Esophagus (tissue), 2 donors: ENCODE results near the gene PLEKHG7. TPM values are rescaled to one million over a fixed set of nuclear protein-coding genes. Genes with fewer than 3 reads are reported as not detected.

Experiments used
- H3K27ac ChIP-seq, 2 donors: one replicate each; pipeline ENCODE4 v1.5.1; 2013; ENCODE audit warnings: low read depth in 2 of 2, mild to moderate bottlenecking in 2 of 2, inconsistent platforms in 1 of 2, low read length in 1 of 2, moderate library complexity in 1 of 2
- H3K27me3 ChIP-seq, 2 donors: one replicate each; pipeline ENCODE4 v1.6.1; 2013; ENCODE audit warnings: low read length in 2 of 2, control low read depth in 1 of 2, mild to moderate bottlenecking in 1 of 2; ENCODE audit not compliant: insufficient read depth in 2 of 2, control insufficient read depth in 1 of 2
- H3K36me3 ChIP-seq, 2 donors: one replicate each; pipeline ENCODE4 v1.6.1; 2013; ENCODE audit warnings: low read length in 1 of 2; ENCODE audit not compliant: control insufficient read depth in 2 of 2, insufficient read depth in 2 of 2
- H3K4me1 ChIP-seq, 2 donors: one replicate each; pipeline ENCODE4 v1.6.1; 2013; ENCODE audit warnings: low read length in 1 of 2; ENCODE audit not compliant: control insufficient read depth in 2 of 2, insufficient read depth in 2 of 2
- H3K4me3 ChIP-seq, 2 donors: one replicate each; pipeline ENCODE4 v1.5.1; 2013; ENCODE audit warnings: low read length in 2 of 2, mild to moderate bottlenecking in 2 of 2, low read depth in 1 of 2, moderate library complexity in 1 of 2
- H3K9me3 ChIP-seq, 2 donors: one replicate each; pipeline ENCODE4 v1.6.1; 2013; ENCODE audit warnings: mild to moderate bottlenecking in 2 of 2, low read depth in 1 of 2, low read length in 1 of 2, moderate library complexity in 1 of 2; ENCODE audit not compliant: control insufficient read depth in 2 of 2, insufficient read depth in 1 of 2
- WGBS, 2 donors: extraction: QIAGEN DNeasy Blood & Tissue Kit; methylation state at CpG; one replicate each; pipeline ENCODE4 v1.1.7; 2013; 5-methylcytosine and 5-hydroxymethylcytosine counted together
- polyA plus RNA-seq, 2 donors: library from polyadenylated mRNA; stranded (reverse); fragments of 200-250 nt; gene quantifications; one replicate each; pipeline ENCODE4 v1.2.3, GENCODE V29; 2013
- donor health status: healthy with polysubstance abuse.
- donor health status: Bipolar disorder and iron deficiency.

PLEKHG7 gene
- polyA plus RNA-seq, 2 donors: 0.01 TPM; not detected in 1

GRCh38 chr12:92673756-92674155, 29.0 kb upstream of the PLEKHG7 start:
- Histone ChIP-seq H3K4me1 (no peaks in the 10 kb centered on the region), H3K27me3 (no peaks in the 10 kb centered on the region), H3K9me3 (no peaks in the 10 kb centered on the region), H3K27ac (no peak overlapping the region), H3K4me3 (no peak overlapping the region), H3K36me3 (no peaks in the 10 kb centered on the region)
- WGBS, 2 donors: 72 to 85% methylated on average over 3 of the region's 3 CpGs

GRCh38 chr12:92674500-92674899, 28.3 kb upstream of the PLEKHG7 start:
- H3K27me3 ChIP-seq: no peaks in the 10 kb centered on the region
- H3K36me3 ChIP-seq: no peaks in the 10 kb centered on the region
- WGBS, 2 donors: 43 to 61% methylated on average over 3 of the region's 3 CpGs
- H3K27ac ChIP-seq: no peak overlapping the region
- H3K4me1 ChIP-seq: no peaks in the 10 kb centered on the region
- no peak overlapping the region for H3K4me3 ChIP-seq
- H3K9me3 ChIP-seq: no peaks in the 10 kb centered on the region

- Histone ChIP-seq H3K27ac (no peak overlapping the region), H3K36me3 (no peaks in the 10 kb centered on the region), H3K9me3 (no peaks in the 10 kb centered on the region), H3K27me3 (no peaks in the 10 kb centered on the region), H3K4me3 (no peak overlapping the region), H3K4me1 (no peaks in the 10 kb centered on the region)
- 64 to 70% methylated on average over 5 of the region's 5 CpGs for WGBS, 2 donors
Measured at GRCh38 chr12:92675092-92675865, 27.5 kb upstream of the PLEKHG7 start.

- Histone ChIP-seq H3K27me3 (no peaks in the 10 kb centered on the region), H3K4me1 (no peaks in the 10 kb centered on the region), H3K36me3 (no peaks in the 10 kb centered on the region), H3K9me3 (no peaks in the 10 kb centered on the region), H3K27ac (no peak overlapping the region), H3K4me3 (no peak overlapping the region)
- 88% methylated on average over 4 of the region's 4 CpGs for WGBS, 2 donors
Measured at GRCh38 chr12:92676710-92677109, 26.1 kb upstream of the PLEKHG7 start.

GRCh38 chr12:92690601-92691000, 12.2 kb upstream of the PLEKHG7 start:
- no peak overlapping the region for H3K27ac ChIP-seq
- 68 to 73% methylated on average over 1 of the region's 1 CpG for WGBS, 2 donors
- H3K4me3 ChIP-seq: no peak overlapping the region
- no peaks in the 10 kb centered on the region for H3K36me3 ChIP-seq
- H3K27me3 ChIP-seq: no peaks in the 10 kb centered on the region
- no peaks in the 10 kb centered on the region for H3K4me1 ChIP-seq
- H3K9me3 ChIP-seq: no peaks in the 10 kb centered on the region

GRCh38 chr12:92695056-92695455, 7.7 kb upstream of the PLEKHG7 start:
- Histone ChIP-seq H3K27me3 (no peaks in the 10 kb centered on the region), H3K27ac (no peak overlapping the region), H3K9me3 (no peaks in the 10 kb centered on the region), H3K4me3 (no peak overlapping the region), H3K4me1 (no peaks in the 10 kb centered on the region), H3K36me3 (no peaks in the 10 kb centered on the region)
- 95% methylated on average over 5 of the region's 5 CpGs for WGBS, 2 donors

GRCh38 chr12:92695577-92695976, 7.2 kb upstream of the PLEKHG7 start:
- H3K27ac ChIP-seq: no peak overlapping the region
- H3K9me3 ChIP-seq: no peaks in the 10 kb centered on the region
- WGBS, 2 donors: 86 to 93% methylated on average over 1 of the region's 1 CpG
- no peak overlapping the region for H3K4me3 ChIP-seq
- H3K4me1 ChIP-seq: no peaks in the 10 kb centered on the region
- no peaks in the 10 kb centered on the region for H3K27me3 ChIP-seq
- no peaks in the 10 kb centered on the region for H3K36me3 ChIP-seq

GRCh38 chr12:92696216-92696615, 6.6 kb upstream of the PLEKHG7 start:
- H3K27me3 ChIP-seq: no peaks in the 10 kb centered on the region
- no peaks in the 10 kb centered on the region for H3K4me1 ChIP-seq
- H3K27ac ChIP-seq: no peak overlapping the region
- no peaks in the 10 kb centered on the region for H3K36me3 ChIP-seq
- H3K4me3 ChIP-seq: no peak overlapping the region
- H3K9me3 ChIP-seq: no peaks in the 10 kb centered on the region

- Histone ChIP-seq H3K4me3 (no peak overlapping the region), H3K36me3 (no peaks in the 10 kb centered on the region), H3K27me3 (no peaks in the 10 kb centered on the region), H3K27ac (no peak overlapping the region), H3K9me3 (no peaks in the 10 kb centered on the region), H3K4me1 (peaks cover 0 to 3% of the 10 kb centered on the region in 2 donors)
Measured at GRCh38 chr12:92698474-92698873, 4.3 kb upstream of the PLEKHG7 start.

- H3K4me1 ChIP-seq: peaks cover 0 to 3% of the 10 kb centered on the region in 2 donors
- H3K4me3 ChIP-seq: no peak overlapping the region
- no peaks in the 10 kb centered on the region for H3K36me3 ChIP-seq
- no peaks in the 10 kb centered on the region for H3K27me3 ChIP-seq
- 90 to 92% methylated on average over 1 of the region's 1 CpG for WGBS, 2 donors
- H3K9me3 ChIP-seq: no peaks in the 10 kb centered on the region
- H3K27ac ChIP-seq: no peak overlapping the region
Measured at GRCh38 chr12:92701441-92701840, 1.3 kb upstream of the PLEKHG7 start.
